Medulla oblongata (tissue), 1 donor: Measurements from ENCODE around the gene HOXA2.
A peak's percentile ranks its signal among the peaks of the same experiment; 100 is the strongest.

Source experiments
- DNase-seq: peaks from one replicate; pipeline ENCODE4 v3.0.0-alpha.2; 2015; ENCODE audit errors: extremely low spot score

HOXA2 gene

GRCh38 chr7:27102581-27103442 lies at the start of gene HOXA2:
HOXA2 (minus strand) TSS chr7:27102683; CDS start chr7:27102500, 183 bp downstream.
- DNase-seq = peak; percentile 83

GRCh38 chr7:27151341-27151930 lies 49.0 kb upstream of the HOXA2 start:
- no peak for DNase-seq

GRCh38 chr7:27150568-27151340 lies 48.3 kb upstream of the HOXA2 start:
- DNase-seq = peak; percentile 84

- no peak for DNase-seq
Observed at GRCh38 chr7:27149842-27150567, 47.5 kb upstream of the HOXA2 start.

- no peak for DNase-seq
Observed at GRCh38 chr7:27148756-27149641, 46.5 kb upstream of the HOXA2 start.

GRCh38 chr7:27148031-27148755 lies 45.7 kb upstream of the HOXA2 start:
- no peak for DNase-seq

GRCh38 chr7:27147199-27148030 lies 44.9 kb upstream of the HOXA2 start, which contains the start of gene HOXA6:
HOXA6 (minus strand) TSS chr7:27147774; CDS start chr7:27147749, 25 bp downstream.
- peak; percentile 70 for DNase-seq

GRCh38 chr7:27146491-27147198 lies 44.2 kb upstream of the HOXA2 start:
- DNase-seq = no peak

- DNase-seq = no peak
Observed at GRCh38 chr7:27145914-27146412, 43.5 kb upstream of the HOXA2 start.

GRCh38 chr7:27145165-27145913 lies 42.9 kb upstream of the HOXA2 start:
- no peak for DNase-seq

GRCh38 chr7:27144781-27145164 lies 42.3 kb upstream of the HOXA2 start:
- no peak for DNase-seq

GRCh38 chr7:27143950-27144780 lies 41.7 kb upstream of the HOXA2 start:
- DNase-seq = no peak

GRCh38 chr7:27143023-27143949 lies 40.8 kb upstream of the HOXA2 start, which contains the start of gene HOXA5:
HOXA5 (minus strand) TSS chr7:27143681; CDS start chr7:27143607, 74 bp downstream.
- DNase-seq = peak; percentile 95

- no peak for DNase-seq
Observed at GRCh38 chr7:27142580-27143022, 40.1 kb upstream of the HOXA2 start.

GRCh38 chr7:27141923-27142579 lies 39.6 kb upstream of the HOXA2 start:
- no peak for DNase-seq
